ENCODE measurements around the gene ULK2.

The ULK2 gene

GRCh38 chr17:19763416-19763815 lies 104.3 kb downstream of the ULK2 start:
- no peaks in the 10 kb centered on the region for H3K9me3 ChIP-seq (ENCODE audit: low read length)
- H3K36me3 ChIP-seq (ENCODE audit: insufficient read depth, low read length): no peaks in the 10 kb centered on the region
- no peaks in the 10 kb centered on the region for H3K27me3 ChIP-seq (ENCODE audit: insufficient read depth, low read length)
- no peaks in the 10 kb centered on the region for H3K79me2 ChIP-seq (ENCODE audit: insufficient read depth, low read length)
- no peak overlapping the region for H3K4me2 ChIP-seq (ENCODE audit: low read length)
- no peak for TF ChIP-seq EZH2 (IDR thresholded peaks at IDR 0.05; ENCODE audit: borderline replicate concordance, low read length)
- TF ChIP-seq CTCF (IDR thresholded peaks at IDR 0.05; ENCODE audit: low read length): no peak
- H3K4me3 ChIP-seq (ENCODE audit: low read depth, low read length, poor library complexity, severe bottlenecking): no peak overlapping the region
- no peak overlapping the region for H2AFZ ChIP-seq (ENCODE audit: low read length)
- no peaks in the 10 kb centered on the region for H3K9me2 ChIP-seq (ENCODE audit: low read depth, low read length)
- H3K9ac ChIP-seq (ENCODE audit: low read length): no peak overlapping the region
- H3K4me1 ChIP-seq (ENCODE audit: insufficient read depth, low read length, severe bottlenecking): no peaks in the 10 kb centered on the region
- no peaks in the 10 kb centered on the region for H4K20me1 ChIP-seq (ENCODE audit: insufficient read depth, low read length)
- H3F3A ChIP-seq (ENCODE audit: insufficient read depth, low read length): no peaks in the 10 kb centered on the region
- no peak overlapping the region for H3K27ac ChIP-seq (ENCODE audit: low read depth, low read length, poor library complexity, severe bottlenecking)

- H2AFZ ChIP-seq (ENCODE audit: low read length): no peak overlapping the region
Measured at GRCh38 chr17:19762515-19762961, 105.2 kb downstream of the ULK2 start.

GRCh38 chr17:19760746-19761145 lies 107.0 kb downstream of the ULK2 start:
- H3K36me3 ChIP-seq (ENCODE audit: insufficient read depth, low read length): no peaks in the 10 kb centered on the region
- H3K27me3 ChIP-seq (ENCODE audit: insufficient read depth, low read length): no peaks in the 10 kb centered on the region
- H4K20me1 ChIP-seq (ENCODE audit: insufficient read depth, low read length): no peaks in the 10 kb centered on the region
- no peaks in the 10 kb centered on the region for H3F3A ChIP-seq (ENCODE audit: insufficient read depth, low read length)
- H3K79me2 ChIP-seq (ENCODE audit: insufficient read depth, low read length): no peaks in the 10 kb centered on the region
- H2AFZ ChIP-seq (ENCODE audit: low read length): no peak overlapping the region
- H3K9me2 ChIP-seq (ENCODE audit: low read depth, low read length): no peaks in the 10 kb centered on the region
- no peak overlapping the region for H3K27ac ChIP-seq (ENCODE audit: low read depth, low read length, poor library complexity, severe bottlenecking)
- H3K9ac ChIP-seq (ENCODE audit: low read length): no peak overlapping the region
- H3K4me2 ChIP-seq (ENCODE audit: low read length): no peak overlapping the region
- TF ChIP-seq CTCF (IDR thresholded peaks at IDR 0.05; ENCODE audit: low read length) (no peak), EZH2 (IDR thresholded peaks at IDR 0.05; ENCODE audit: borderline replicate concordance, low read length) (no peak)
- H3K9me3 ChIP-seq (ENCODE audit: low read length): no peaks in the 10 kb centered on the region
- no peaks in the 10 kb centered on the region for H3K4me1 ChIP-seq (ENCODE audit: insufficient read depth, low read length, severe bottlenecking)
- no peak overlapping the region for H3K4me3 ChIP-seq (ENCODE audit: low read depth, low read length, poor library complexity, severe bottlenecking)

More at GRCh38 chr17:19762515-19762961, 105.2 kb downstream of the ULK2 start:
- H3F3A ChIP-seq (ENCODE audit: insufficient read depth, low read length): no peaks in the 10 kb centered on the region
- no peak overlapping the region for H3K4me2 ChIP-seq (ENCODE audit: low read length)
- H3K4me1 ChIP-seq (ENCODE audit: insufficient read depth, low read length, severe bottlenecking): no peaks in the 10 kb centered on the region
- no peaks in the 10 kb centered on the region for H4K20me1 ChIP-seq (ENCODE audit: insufficient read depth, low read length)
- no peak overlapping the region for H3K4me3 ChIP-seq (ENCODE audit: low read depth, low read length, poor library complexity, severe bottlenecking)
- H3K9me2 ChIP-seq (ENCODE audit: low read depth, low read length): no peaks in the 10 kb centered on the region
- H3K9me3 ChIP-seq (ENCODE audit: low read length): no peaks in the 10 kb centered on the region
- no peak overlapping the region for H3K9ac ChIP-seq (ENCODE audit: low read length)
- TF ChIP-seq CTCF (IDR thresholded peaks at IDR 0.05; ENCODE audit: low read length) (peak; percentile 56), EZH2 (IDR thresholded peaks at IDR 0.05; ENCODE audit: borderline replicate concordance, low read length) (no peak)
- H3K36me3 ChIP-seq (ENCODE audit: insufficient read depth, low read length): no peaks in the 10 kb centered on the region
- H3K27ac ChIP-seq (ENCODE audit: low read depth, low read length, poor library complexity, severe bottlenecking): no peak overlapping the region
- H3K27me3 ChIP-seq (ENCODE audit: insufficient read depth, low read length): no peaks in the 10 kb centered on the region
- no peaks in the 10 kb centered on the region for H3K79me2 ChIP-seq (ENCODE audit: insufficient read depth, low read length)

Measured in OCI-LY1 (cell line).